ENCODE results near the gene ALKBH5.
"Not testable (repeated sequence)": the region's sequence is repeated elsewhere in the genome, so short reads cannot be mapped to it uniquely, and the experiment has no call there.

The ALKBH5 gene

GRCh38 chr17:18213666-18214270 is 30.1 kb downstream of the ALKBH5 start:
- intact Hi-C loops (cut with DNase I), result no loop called here
- peak in 1 of 10 donors; percentile 55 for DNase-seq

- intact Hi-C loops (cut with DNase I), result not testable (repeated sequence)
These were observed 33.3 kb downstream of the ALKBH5 start for GRCh38 chr17:18216906-18217305.

GRCh38 chr17:18217412-18218015 is 33.9 kb downstream of the ALKBH5 start:
- DNase-seq, result peak; percentile 51 to 96 (median 83)
- intact Hi-C loops (cut with DNase I), result no loop called here

More at GRCh38 chr17:18216906-18217305, 33.3 kb downstream of the ALKBH5 start:
- peak in 2 of 10 donors; percentile 12 to 22 for DNase-seq

- DNase-seq, result peak in 2 of 10 donors; percentile 61 to 70
- intact Hi-C loops (cut with DNase I), result no loop called here
These were observed 35.3 kb downstream of the ALKBH5 start for GRCh38 chr17:18218756-18219415.

GRCh38 chr17:18224053-18224386 is 40.4 kb downstream of the ALKBH5 start:
- intact Hi-C loops (cut with DNase I), result loop anchor here (10.0 kb wide), 1 partner anchor 91 kb away; the partner anchor contains the start of genes SMCR8 and TOP3A
- no peak for DNase-seq

- no peak for DNase-seq
- intact Hi-C loops (cut with DNase I), result loop anchor here (5.0 to 10.0 kb wide), 2 partner anchors 38 to 90 kb away; partner anchors contain the start of genes MIEF2, SMCR8 and TOP3A
These were observed 40.9 kb downstream of the ALKBH5 start for GRCh38 chr17:18224387-18225120.

GRCh38 chr17:18225121-18225641 is 41.6 kb downstream of the ALKBH5 start, which contains the start of gene LLGL1:
Gene LLGL1, plus strand, starts transcription at chr17:18225635. Its CDS starts 48 bp downstream, at chr17:18225683.
- peak; percentile 90 to 100 (median 96) for DNase-seq
- intact Hi-C loops (cut with DNase I), result loop anchor here (5.0 to 10.0 kb wide), 2 partner anchors 37 to 90 kb away; partner anchors contain the start of genes MIEF2, SMCR8 and TOP3A

- peak in 2 of 10 donors; percentile 42 to 87 for DNase-seq
- intact Hi-C loops (cut with DNase I), result loop anchor here (5.0 to 10.0 kb wide), 2 partner anchors 37 to 89 kb away; partner anchors contain the start of genes MIEF2, SMCR8 and TOP3A
These were observed 42.1 kb downstream of the ALKBH5 start for GRCh38 chr17:18225642-18226283.

GRCh38 chr17:18226284-18226945 is 42.8 kb downstream of the ALKBH5 start:
- DNase-seq, result peak in 1 of 10 donors; percentile 80
- intact Hi-C loops (cut with DNase I), result loop anchor here (5.0 to 10.0 kb wide), 2 partner anchors 36 to 88 kb away; partner anchors contain the start of genes MIEF2, SMCR8 and TOP3A

GRCh38 chr17:18227635-18228034 is 44.0 kb downstream of the ALKBH5 start:
- DNase-seq, result peak in 1 of 10 donors; percentile 57
- intact Hi-C loops (cut with DNase I), result loop anchor here (5.0 to 10.0 kb wide), 2 partner anchors 35 to 87 kb away; partner anchors contain the start of genes MIEF2, SMCR8 and TOP3A

- intact Hi-C loops (cut with DNase I), result loop anchor here (5.0 to 10.0 kb wide), 2 partner anchors 34 to 87 kb away; partner anchors contain the start of genes MIEF2, SMCR8 and TOP3A
- DNase-seq, result no peak
These were observed 44.6 kb downstream of the ALKBH5 start for GRCh38 chr17:18228176-18228682.

GRCh38 chr17:18229254-18229653 is 45.6 kb downstream of the ALKBH5 start:
- intact Hi-C loops (cut with DNase I), result loop anchor here (5.0 to 10.0 kb wide), 2 partner anchors 33 to 86 kb away; partner anchors contain the start of genes MIEF2, SMCR8 and TOP3A
- DNase-seq, result no peak

GRCh38 chr17:18229771-18230170 is 46.1 kb downstream of the ALKBH5 start:
- intact Hi-C loops (cut with DNase I), result loop anchor here (5.0 to 10.0 kb wide), 2 partner anchors 33 to 85 kb away; partner anchors contain the start of genes MIEF2, SMCR8 and TOP3A
- no peak for DNase-seq

- DNase-seq, result peak; percentile 54 to 97 (median 77)
- intact Hi-C loops (cut with DNase I), result no loop called here
These were observed 46.9 kb downstream of the ALKBH5 start for GRCh38 chr17:18230288-18231141.

GRCh38 chr17:18231164-18231563 is 47.5 kb downstream of the ALKBH5 start:
- intact Hi-C loops (cut with DNase I), result no loop called here
- no peak for DNase-seq

GRCh38 chr17:18233803-18234518 is 50.3 kb downstream of the ALKBH5 start:
- intact Hi-C loops (cut with DNase I), result no loop called here

GRCh38 chr17:18234853-18235380 is 51.3 kb downstream of the ALKBH5 start:
- intact Hi-C loops (cut with DNase I), result no loop called here

More at GRCh38 chr17:18233803-18234518, 50.3 kb downstream of the ALKBH5 start:
- no peak for DNase-seq

More at GRCh38 chr17:18234853-18235380, 51.3 kb downstream of the ALKBH5 start:
- no peak for DNase-seq
